NCI-H1048 (cell line): ENCODE measurements around the gene MEGF6.

ENCODE experiments used
- DNase-seq: peaks from one replicate; lab custom pipeline; 2025; lab: John Stamatoyannopoulos, UW

The MEGF6 gene

GRCh38 chr1:3642919-3643675 lies 31.8 kb upstream of the MEGF6 start:
- no peak for DNase-seq

- DNase-seq = no peak
Observed at GRCh38 chr1:3641816-3642215, 30.5 kb upstream of the MEGF6 start.

- DNase-seq = no peak
Observed at GRCh38 chr1:3641046-3641760, 29.9 kb upstream of the MEGF6 start.

GRCh38 chr1:3640121-3640837 lies 29.0 kb upstream of the MEGF6 start:
- DNase-seq = no peak

- no peak for DNase-seq
Observed at GRCh38 chr1:3639397-3639911, 28.1 kb upstream of the MEGF6 start.

GRCh38 chr1:3638676-3639075 lies 27.4 kb upstream of the MEGF6 start:
- no peak for DNase-seq

GRCh38 chr1:3638027-3638426 lies 26.7 kb upstream of the MEGF6 start:
- no peak for DNase-seq

GRCh38 chr1:3636531-3636930 lies 25.2 kb upstream of the MEGF6 start:
- DNase-seq = no peak

- no peak for DNase-seq
Observed at GRCh38 chr1:3636080-3636479, 24.8 kb upstream of the MEGF6 start.

GRCh38 chr1:3634059-3634800 lies 22.9 kb upstream of the MEGF6 start:
- DNase-seq = no peak

- no peak for DNase-seq
Observed at GRCh38 chr1:3633344-3634058, 22.2 kb upstream of the MEGF6 start.

- no peak for DNase-seq
Observed at GRCh38 chr1:3632716-3633343, 21.5 kb upstream of the MEGF6 start.

GRCh38 chr1:3632298-3632697 lies 21.0 kb upstream of the MEGF6 start:
- no peak for DNase-seq

GRCh38 chr1:3631320-3632260 lies 20.3 kb upstream of the MEGF6 start:
- DNase-seq = no peak

GRCh38 chr1:3630914-3631313 lies 19.6 kb upstream of the MEGF6 start:
- no peak for DNase-seq

GRCh38 chr1:3630161-3630611 lies 18.9 kb upstream of the MEGF6 start:
- DNase-seq = no peak

- DNase-seq = no peak
Observed at GRCh38 chr1:3629561-3630160, 18.4 kb upstream of the MEGF6 start.

- DNase-seq = no peak
Observed at GRCh38 chr1:3628445-3628844, 17.1 kb upstream of the MEGF6 start.
